ENCODE measurements around the gene HBG2.

- TF ChIP-seq CTCF (IDR thresholded peaks at IDR 0.05; ENCODE audit: insufficient read depth, low read length) (no peak), POLR2AphosphoS5 (IDR thresholded peaks at IDR 0.05; ENCODE audit: low read depth) (no peak)
Measured at GRCh38 chr11:5230266-5230665, 24.3 kb downstream of the HBG2 start.
